Esophagus squamous epithelium (tissue), 4 donors: Measurements from ENCODE around the gene B3GNT4.
"Not testable (repeated sequence)": the region's sequence is repeated elsewhere in the genome, so short reads cannot be mapped to it uniquely, and the experiment has no call there.

Source experiments
- CTCF ChIP-seq, 6 experiments: fragments of 450-650 bp in 4 of 6; fragments of 200-600 bp in 2 of 6; sonication (generic) in 2 of 6; IDR thresholded peaks; one replicate each; pipeline ENCODE4 v1.5.1; 2016 to 2019; ENCODE audit warnings: antibody characterized with exemption in 6 of 6, mild to moderate bottlenecking in 4 of 6, moderate library complexity in 4 of 6
- POLR2A ChIP-seq, 4 donors: fragments of 450-650 bp; IDR thresholded peaks; one replicate each; pipeline ENCODE4 v1.6.1; 2017; ENCODE audit warnings: antibody characterized with exemption in 4 of 4, mild to moderate bottlenecking in 4 of 4, moderate library complexity in 3 of 4

- not testable (repeated sequence) for TF ChIP-seq CTCF, POLR2A (IDR thresholded peaks at IDR 0.05)
These were observed 698 bp upstream of the B3GNT4 start for GRCh38 chr12:122202811-122203210.
